Activated CD8-positive, alpha-beta T cell treated with anti-CD3 and anti-CD28 coated beads, Interleukin-2, amount 10 ng/mL, durations not matched to agents 7 days and 5 days (primary cell): ENCODE data around the gene EFHC1. TPM values are rescaled to one million over a fixed set of nuclear protein-coding genes. Genes with fewer than 3 reads are reported as not detected.
A peak's percentile ranks its signal among the peaks of the same experiment; 100 is the strongest.

Experiments used
- ATAC-seq: fragments of 150-1000 bp; cut with Tn5 transposase; one replicate; pipeline ENCODE4 v1.10.0; 2021; ENCODE audit warnings: moderate library complexity
- CTCF ChIA-PET: fragments of 350-600 bp; sonication (Branson Sonifier 250); formaldehyde crosslinking; loops from one replicate; lab custom pipeline; 2021; ENCODE audit warnings: antibody characterized with exemption; lab: Charles Lee
- POLR2A ChIA-PET: fragments of 350-600 bp; sonication (Branson Sonifier 250); formaldehyde crosslinking; loops from one replicate; lab custom pipeline; 2021; ENCODE audit warnings: antibody characterized with exemption; lab: Charles Lee
- DNase-seq: peaks from one replicate; pipeline ENCODE4 v3.0.0-alpha.2; 2020
- H3K27ac Mint-ChIP-seq: one replicate; pipeline ENCODE4 v1.8.0; 2021; ENCODE audit warnings: mild to moderate bottlenecking, mixed read lengths
- H3K27me3 Mint-ChIP-seq: one replicate; pipeline ENCODE4 v1.8.0; 2021; ENCODE audit warnings: low read depth, mixed read lengths
- H3K36me3 Mint-ChIP-seq: one replicate; pipeline ENCODE4 v1.8.0; 2021; ENCODE audit warnings: low read depth, mixed read lengths
- H3K4me1 Mint-ChIP-seq: one replicate; pipeline ENCODE4 v1.8.0; 2021; ENCODE audit warnings: low read depth, mixed read lengths
- H3K4me3 Mint-ChIP-seq: one replicate; pipeline ENCODE4 v1.8.0; 2021; ENCODE audit warnings: mild to moderate bottlenecking, mixed read lengths
- H3K9me3 Mint-ChIP-seq: one replicate; pipeline ENCODE4 v1.8.0; 2022; ENCODE audit warnings: mixed read lengths; ENCODE audit not compliant: insufficient read depth
- total RNA-seq, 2 experiments: library from RNA; stranded (reverse); gene quantifications; one replicate each; pipeline ENCODE4 v1.2.3, GENCODE V29; 2021

The EFHC1 gene
- total RNA-seq, 2 experiments from 2014 or later, result 1.4 to 2.5 TPM

GRCh38 chr6:52523378-52524142 is 103.4 kb downstream of the EFHC1 start:
- Mint-ChIP-seq H3K27me3 (no peaks in the 10 kb centered on the region), H3K4me1 (no peaks in the 10 kb centered on the region), H3K9me3 (no peaks in the 10 kb centered on the region), H3K36me3 (no peaks in the 10 kb centered on the region), H3K4me3 (no peak overlapping the region), H3K27ac (no peak overlapping the region)
- DNase-seq, result no peak
- ChIA-PET POLR2A (no interaction called here), CTCF (interaction anchor here (1.5 kb wide), 1 partner anchor 11 kb away, joined by 5 read pairs; no protein-coding TSS in a partner anchor)
- no peak for ATAC-seq

GRCh38 chr6:52524918-52525317 is 104.8 kb downstream of the EFHC1 start:
- H3K4me3 Mint-ChIP-seq, result no peak overlapping the region
- ChIA-PET CTCF (interaction anchor here (1.1 kb wide), 1 partner anchor 108 kb away, joined by 4 read pairs; no protein-coding TSS in a partner anchor), POLR2A (interaction anchor here (0.6 kb wide), 1 partner anchor 55 kb away, joined by 3 read pairs; no protein-coding TSS in a partner anchor)
- ATAC-seq (no peak), DNase-seq (no peak)
- no peaks in the 10 kb centered on the region for H3K9me3 Mint-ChIP-seq
- H3K4me1 Mint-ChIP-seq, result no peaks in the 10 kb centered on the region
- H3K27me3 Mint-ChIP-seq, result no peaks in the 10 kb centered on the region
- no peaks in the 10 kb centered on the region for H3K36me3 Mint-ChIP-seq
- H3K27ac Mint-ChIP-seq, result no peak overlapping the region

GRCh38 chr6:52526634-52527033 is 106.5 kb downstream of the EFHC1 start:
- CTCF ChIA-PET, result no interaction called here
- no peak for ATAC-seq
- Mint-ChIP-seq H3K36me3 (no peaks in the 10 kb centered on the region), H3K4me1 (no peaks in the 10 kb centered on the region), H3K4me3 (no peak overlapping the region), H3K27ac (no peak overlapping the region), H3K9me3 (no peaks in the 10 kb centered on the region), H3K27me3 (peaks cover 7% of the 10 kb centered on the region)
- no peak for DNase-seq
- POLR2A ChIA-PET, result no interaction called here

GRCh38 chr6:52527436-52527835 is 107.3 kb downstream of the EFHC1 start:
- no peak for DNase-seq
- H3K27me3 Mint-ChIP-seq, result peaks cover 7% of the 10 kb centered on the region
- H3K4me1 Mint-ChIP-seq, result no peaks in the 10 kb centered on the region
- H3K4me3 Mint-ChIP-seq, result no peak overlapping the region
- H3K36me3 Mint-ChIP-seq, result no peaks in the 10 kb centered on the region
- H3K27ac Mint-ChIP-seq, result no peak overlapping the region
- POLR2A ChIA-PET, result no interaction called here
- no peaks in the 10 kb centered on the region for H3K9me3 Mint-ChIP-seq
- CTCF ChIA-PET, result no interaction called here
- no peak for ATAC-seq

GRCh38 chr6:52529311-52529710 is 109.2 kb downstream of the EFHC1 start:
- H3K36me3 Mint-ChIP-seq, result no peaks in the 10 kb centered on the region
- CTCF ChIA-PET, result no interaction called here
- H3K4me3 Mint-ChIP-seq, result no peak overlapping the region
- peaks cover 7% of the 10 kb centered on the region for H3K27me3 Mint-ChIP-seq
- no peak for DNase-seq
- H3K27ac Mint-ChIP-seq, result no peak overlapping the region
- POLR2A ChIA-PET, result no interaction called here
- ATAC-seq, result no peak
- H3K4me1 Mint-ChIP-seq, result peaks cover 3% of the 10 kb centered on the region
- H3K9me3 Mint-ChIP-seq, result no peaks in the 10 kb centered on the region

- H3K4me1 Mint-ChIP-seq, result peaks cover 14% of the 10 kb centered on the region
- no peak for ATAC-seq
- no peak overlapping the region for H3K27ac Mint-ChIP-seq
- no peak overlapping the region for H3K4me3 Mint-ChIP-seq
- ChIA-PET POLR2A (no interaction called here), CTCF (interaction anchor here (1.4 kb wide), 1 partner anchor 114 kb away, joined by 4 read pairs; no protein-coding TSS in a partner anchor)
- peaks cover 7% of the 10 kb centered on the region for H3K27me3 Mint-ChIP-seq
- no peaks in the 10 kb centered on the region for H3K9me3 Mint-ChIP-seq
- DNase-seq, result no peak
- no peaks in the 10 kb centered on the region for H3K36me3 Mint-ChIP-seq
Measured at GRCh38 chr6:52530351-52530750, 110.2 kb downstream of the EFHC1 start.

GRCh38 chr6:52531396-52531795 is 111.3 kb downstream of the EFHC1 start:
- Mint-ChIP-seq H3K27me3 (peaks cover 7% of the 10 kb centered on the region), H3K36me3 (no peaks in the 10 kb centered on the region), H3K4me1 (peaks cover 24% of the 10 kb centered on the region), H3K9me3 (no peaks in the 10 kb centered on the region), H3K4me3 (no peak overlapping the region), H3K27ac (no peak overlapping the region)
- ATAC-seq (no peak), DNase-seq (no peak)
- ChIA-PET POLR2A (interaction anchor here (0.5 kb wide), 1 partner anchor 299 kb away, joined by 3 read pairs; no protein-coding TSS in a partner anchor), CTCF (no interaction called here)

- Mint-ChIP-seq H3K9me3 (no peaks in the 10 kb centered on the region), H3K4me3 (no peak overlapping the region), H3K27me3 (peaks cover 7% of the 10 kb centered on the region), H3K36me3 (no peaks in the 10 kb centered on the region), H3K27ac (no peak overlapping the region), H3K4me1 (peaks cover 29% of the 10 kb centered on the region)
- CTCF ChIA-PET, result no interaction called here
- POLR2A ChIA-PET, result interaction anchor here (0.5 kb wide), 1 partner anchor 299 kb away, joined by 3 read pairs; no protein-coding TSS in a partner anchor
- ATAC-seq (no peak), DNase-seq (no peak)
Measured at GRCh38 chr6:52531834-52532233, 111.7 kb downstream of the EFHC1 start.

GRCh38 chr6:52532457-52532856 is 112.3 kb downstream of the EFHC1 start:
- Mint-ChIP-seq H3K36me3 (no peaks in the 10 kb centered on the region), H3K9me3 (no peaks in the 10 kb centered on the region), H3K27me3 (peaks cover 7% of the 10 kb centered on the region), H3K4me1 (peaks cover 35% of the 10 kb centered on the region), H3K4me3 (no peak overlapping the region), H3K27ac (no peak overlapping the region)
- CTCF ChIA-PET, result no interaction called here
- DNase-seq, result no peak
- ATAC-seq, result no peak
- POLR2A ChIA-PET, result no interaction called here

- CTCF ChIA-PET, result no interaction called here
- Mint-ChIP-seq H3K9me3 (no peaks in the 10 kb centered on the region), H3K36me3 (no peaks in the 10 kb centered on the region), H3K4me3 (no peak overlapping the region), H3K4me1 (peaks cover 42% of the 10 kb centered on the region), H3K27ac (no peak overlapping the region), H3K27me3 (peaks cover 7% of the 10 kb centered on the region)
- DNase-seq (no peak), ATAC-seq (no peak)
- POLR2A ChIA-PET, result no interaction called here
Measured at GRCh38 chr6:52533491-52533890, 113.3 kb downstream of the EFHC1 start.

GRCh38 chr6:52534363-52534762 is 114.2 kb downstream of the EFHC1 start:
- Mint-ChIP-seq H3K27me3 (peaks cover 7% of the 10 kb centered on the region), H3K9me3 (no peaks in the 10 kb centered on the region), H3K4me1 (peaks cover 42% of the 10 kb centered on the region), H3K4me3 (no peak overlapping the region), H3K27ac (no peak overlapping the region), H3K36me3 (no peaks in the 10 kb centered on the region)
- POLR2A ChIA-PET, result interaction anchor here (0.6 kb wide), 1 partner anchor 293 kb away, joined by 4 read pairs; no protein-coding TSS in a partner anchor
- DNase-seq (no peak), ATAC-seq (no peak)
- CTCF ChIA-PET, result interaction anchor here (0.9 to 2.8 kb wide), 5 partner anchors 10 to 249 kb away, joined by 4 to 8 read pairs (median 5); partner anchors contain the start of genes MCM3 and PAQR8

- DNase-seq (peak; percentile 82), ATAC-seq (peak; percentile 82)
- peaks cover 42% of the 10 kb centered on the region for H3K4me1 Mint-ChIP-seq
- no peaks in the 10 kb centered on the region for H3K36me3 Mint-ChIP-seq
- POLR2A ChIA-PET, result interaction anchor here (0.6 to 0.7 kb wide), 2 partner anchors 144 to 294 kb away, joined by 3 to 4 read pairs; no protein-coding TSS in a partner anchor
- H3K27me3 Mint-ChIP-seq, result peaks cover 13% of the 10 kb centered on the region
- H3K9me3 Mint-ChIP-seq, result no peaks in the 10 kb centered on the region
- CTCF ChIA-PET, result interaction anchor here (0.9 to 2.8 kb wide), 9 partner anchors 11 to 250 kb away, joined by 3 to 8 read pairs (median 4); partner anchors contain the start of genes MCM3 and PAQR8
- H3K4me3 Mint-ChIP-seq, result peak overlapping the region; percentile 33
- H3K27ac Mint-ChIP-seq, result peak overlapping the region; percentile 80
Measured at GRCh38 chr6:52534966-52535390, 114.8 kb downstream of the EFHC1 start.
